GM23338 (cell line): ENCODE results near the gene TMEM132D. TPM values are rescaled to one million over a fixed set of nuclear protein-coding genes. Genes with fewer than 3 reads are reported as not detected.

Experiments
- ATAC-seq: fragments of 200-7000 bp; cut with Tn5 transposase; 3 replicates; pipeline ENCODE4 v1.9.1; 2020
- DNase-seq: peaks from one replicate; pipeline ENCODE4 v3.0.0-alpha.2; 2015; ENCODE audit warnings: low spot score
- H2AFZ ChIP-seq: fragments of 200-600 bp; sonication (generic); 2 replicates; pipeline ENCODE4 v1.8.0; 2016; ENCODE audit warnings: antibody characterized with exemption, mild to moderate bottlenecking, moderate library complexity
- H3F3A ChIP-seq: fragments of 200-600 bp; sonication (generic); replicated peaks from 2 replicates; pipeline ENCODE4 v1.8.0; 2017; ENCODE audit warnings: antibody characterized with exemption, mixed run types, low read depth
- H3K27ac ChIP-seq: fragments of 200-600 bp; sonication (generic); 2 replicates; pipeline ENCODE4 v1.6.1; 2016; ENCODE audit warnings: low read depth
- H3K27me3 ChIP-seq: fragments of 200-600 bp; sonication (generic); 2 replicates; pipeline ENCODE4 v1.8.0; 2016; ENCODE audit warnings: mild to moderate bottlenecking, mixed run types, moderate library complexity; ENCODE audit not compliant: insufficient read depth
- H3K36me3 ChIP-seq: fragments of 200-600 bp; sonication (generic); 2 replicates; pipeline ENCODE4 v1.8.0; 2016; ENCODE audit warnings: mild to moderate bottlenecking; ENCODE audit not compliant: insufficient read depth
- H3K4me1 ChIP-seq: fragments of 200-600 bp; sonication (generic); 2 replicates; pipeline ENCODE4 v1.8.0; 2016; ENCODE audit warnings: mild to moderate bottlenecking, moderate library complexity; ENCODE audit not compliant: insufficient read depth
- H3K4me2 ChIP-seq: fragments of 200-600 bp; sonication (generic); 2 replicates; pipeline ENCODE4 v1.7.1; 2017; ENCODE audit warnings: mixed run types
- H3K4me3 ChIP-seq: fragments of 200-600 bp; sonication (generic); 2 replicates; pipeline ENCODE4 v1.6.1; 2016; ENCODE audit warnings: mixed run types
- H3K79me2 ChIP-seq: fragments of 200-600 bp; sonication (generic); replicated peaks from 2 replicates; pipeline ENCODE4 v1.8.0; 2017; ENCODE audit warnings: mild to moderate bottlenecking; ENCODE audit not compliant: insufficient read depth
- H3K9me2 ChIP-seq: fragments of 200-600 bp; sonication (generic); 2 replicates; pipeline ENCODE4 v1.8.0; 2017; ENCODE audit not compliant: insufficient read depth
- H4K20me1 ChIP-seq: fragments of 200-600 bp; sonication (generic); replicated peaks from 2 replicates; pipeline ENCODE4 v1.8.0; 2017; ENCODE audit warnings: mild to moderate bottlenecking; ENCODE audit not compliant: insufficient read depth
- H3K27ac Mint-ChIP-seq: 2 replicates; pipeline ENCODE4 v1.8.0; 2020; ENCODE audit warnings: inconsistent platforms, mild to moderate bottlenecking, moderate library complexity, mixed read lengths
- H3K27me3 Mint-ChIP-seq: 3 replicates; pipeline ENCODE4 v1.8.0; 2022; ENCODE audit warnings: low read depth, mild to moderate bottlenecking, moderate library complexity, mixed read lengths, inconsistent platforms; ENCODE audit not compliant: insufficient read depth, poor library complexity
- H3K36me3 Mint-ChIP-seq: 3 replicates; pipeline ENCODE4 v1.8.0; 2021; ENCODE audit warnings: low read depth, mild to moderate bottlenecking, inconsistent platforms, moderate library complexity, mixed read lengths
- H3K4me1 Mint-ChIP-seq: 3 replicates; pipeline ENCODE4 v1.8.0; 2020; ENCODE audit warnings: mild to moderate bottlenecking, inconsistent platforms, mixed read lengths
- H3K4me3 Mint-ChIP-seq: 3 replicates; pipeline ENCODE4 v1.8.0; 2021; ENCODE audit warnings: moderate library complexity, mild to moderate bottlenecking, inconsistent platforms, mixed read lengths
- H3K9me3 Mint-ChIP-seq: 3 replicates; pipeline ENCODE4 v1.8.0; 2020; ENCODE audit warnings: moderate library complexity, mild to moderate bottlenecking, inconsistent platforms, mixed read lengths
- CREB1 ChIP-seq: fragments of 250-450 bp; sonication (Bioruptor Pico); IDR thresholded peaks from 2 replicates; pipeline ENCODE4 v1.5.0; 2020; ENCODE audit warnings: low read depth, mild to moderate bottlenecking, moderate library complexity
- EZH2 ChIP-seq: fragments of 200-600 bp; sonication (generic); IDR thresholded peaks from one replicate; pipeline ENCODE4 v1.8.0; 2017; ENCODE audit warnings: antibody characterized with exemption, mild to moderate bottlenecking, low read depth; ENCODE audit not compliant: unreplicated experiment
- JUNB ChIP-seq: IDR thresholded peaks from one replicate; pipeline ENCODE4 v1.6.1; 2016; ENCODE audit warnings: antibody characterized with exemption; ENCODE audit not compliant: unreplicated experiment
- NANOG ChIP-seq: IDR thresholded peaks from 2 replicates; pipeline ENCODE4 v1.6.1; 2016; ENCODE audit warnings: antibody characterized with exemption, borderline replicate concordance
- POLR2AphosphoS5 ChIP-seq: IDR thresholded peaks from 2 replicates; pipeline ENCODE4 v1.6.1; 2016; ENCODE audit warnings: antibody characterized with exemption, low read depth
- STAT1 ChIP-seq: IDR thresholded peaks from one replicate; pipeline ENCODE4 v1.6.1; 2016; ENCODE audit warnings: antibody characterized with exemption; ENCODE audit not compliant: unreplicated experiment
- ZNF331 ChIP-seq: fragments of 250-450 bp; sonication (Bioruptor Pico); IDR thresholded peaks from 2 replicates; pipeline ENCODE4 v1.5.0; 2020; ENCODE audit warnings: low read depth, mild to moderate bottlenecking, moderate library complexity
- polyA plus RNA-seq: library from polyadenylated mRNA; unstranded; fragments of >200 nt; fragmentation: Nextera tagmentation; extraction: Ambion mirVana; gene quantifications from 2 replicates; pipeline ENCODE4 v1.2.1, GENCODE V29; 2016
- total RNA-seq: library from RNA; depleted of rRNA; stranded (reverse); fragments of >200 nt; shearing (Covaris generic); gene quantifications from 2 replicates; pipeline ENCODE4 v1.2.3, GENCODE V29; 2014
- TF ChIP-seq, protein P1 (sequence below): IDR thresholded peaks from one replicate; pipeline ENCODE4 v1.6.1; 2018; ENCODE audit warnings: antibody characterized with exemption; ENCODE audit not compliant: unreplicated experiment
- TF ChIP-seq, protein P2 (sequence below): IDR thresholded peaks from 2 replicates; pipeline ENCODE4 v1.6.1; 2016; ENCODE audit warnings: antibody characterized with exemption
- TF ChIP-seq, protein P3 (sequence below), 2 experiments: fragments of 200-600 bp in 1 of 2; sonication (generic) in 1 of 2; conservative IDR thresholded peaks; 2 replicates each; pipeline versions ENCODE4 v1.5.1 to v1.6.1; 2016 to 2017; ENCODE audit warnings: antibody characterized with exemption in 2 of 2, low read depth in 2 of 2, mild to moderate bottlenecking in 2 of 2, moderate library complexity in 1 of 2
- TF ChIP-seq, protein P4 (sequence below): fragments of 250-450 bp; sonication (Bioruptor Pico); IDR thresholded peaks from 2 replicates; pipeline ENCODE4 v1.5.0; 2020; ENCODE audit warnings: mild to moderate bottlenecking, moderate library complexity

TMEM132D gene
- total and polyA plus RNA-seq, 2 experiments from 2014 or later = 0.44 to 5.3 TPM

DNA sequence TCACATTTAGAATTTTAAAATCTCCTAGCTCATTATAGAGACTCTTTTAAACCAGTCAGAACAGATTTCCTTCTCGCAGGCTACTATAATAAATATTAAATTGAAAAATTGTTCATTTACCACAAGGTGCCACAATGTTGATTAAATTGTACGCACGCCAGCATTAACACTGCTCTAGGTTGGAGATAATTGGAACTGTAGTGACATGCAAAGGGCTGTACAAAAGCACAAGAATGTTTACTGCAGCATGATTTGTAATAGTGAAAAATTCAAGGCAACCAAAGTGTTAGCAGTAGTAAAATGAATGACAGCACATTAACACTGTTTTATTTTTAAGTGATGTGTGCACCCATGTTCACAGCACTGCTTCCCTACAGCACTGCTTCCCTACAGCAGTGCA, 52.5 kb downstream of the TMEM132D start (continued):
- TF ChIP-seq, protein P1, sequence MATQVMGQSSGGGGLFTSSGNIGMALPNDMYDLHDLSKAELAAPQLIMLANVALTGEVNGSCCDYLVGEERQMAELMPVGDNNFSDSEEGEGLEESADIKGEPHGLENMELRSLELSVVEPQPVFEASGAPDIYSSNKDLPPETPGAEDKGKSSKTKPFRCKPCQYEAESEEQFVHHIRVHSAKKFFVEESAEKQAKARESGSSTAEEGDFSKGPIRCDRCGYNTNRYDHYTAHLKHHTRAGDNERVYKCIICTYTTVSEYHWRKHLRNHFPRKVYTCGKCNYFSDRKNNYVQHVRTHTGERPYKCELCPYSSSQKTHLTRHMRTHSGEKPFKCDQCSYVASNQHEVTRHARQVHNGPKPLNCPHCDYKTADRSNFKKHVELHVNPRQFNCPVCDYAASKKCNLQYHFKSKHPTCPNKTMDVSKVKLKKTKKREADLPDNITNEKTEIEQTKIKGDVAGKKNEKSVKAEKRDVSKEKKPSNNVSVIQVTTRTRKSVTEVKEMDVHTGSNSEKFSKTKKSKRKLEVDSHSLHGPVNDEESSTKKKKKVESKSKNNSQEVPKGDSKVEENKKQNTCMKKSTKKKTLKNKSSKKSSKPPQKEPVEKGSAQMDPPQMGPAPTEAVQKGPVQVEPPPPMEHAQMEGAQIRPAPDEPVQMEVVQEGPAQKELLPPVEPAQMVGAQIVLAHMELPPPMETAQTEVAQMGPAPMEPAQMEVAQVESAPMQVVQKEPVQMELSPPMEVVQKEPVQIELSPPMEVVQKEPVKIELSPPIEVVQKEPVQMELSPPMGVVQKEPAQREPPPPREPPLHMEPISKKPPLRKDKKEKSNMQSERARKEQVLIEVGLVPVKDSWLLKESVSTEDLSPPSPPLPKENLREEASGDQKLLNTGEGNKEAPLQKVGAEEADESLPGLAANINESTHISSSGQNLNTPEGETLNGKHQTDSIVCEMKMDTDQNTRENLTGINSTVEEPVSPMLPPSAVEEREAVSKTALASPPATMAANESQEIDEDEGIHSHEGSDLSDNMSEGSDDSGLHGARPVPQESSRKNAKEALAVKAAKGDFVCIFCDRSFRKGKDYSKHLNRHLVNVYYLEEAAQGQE = no peak
- TF ChIP-seq, protein P2, sequence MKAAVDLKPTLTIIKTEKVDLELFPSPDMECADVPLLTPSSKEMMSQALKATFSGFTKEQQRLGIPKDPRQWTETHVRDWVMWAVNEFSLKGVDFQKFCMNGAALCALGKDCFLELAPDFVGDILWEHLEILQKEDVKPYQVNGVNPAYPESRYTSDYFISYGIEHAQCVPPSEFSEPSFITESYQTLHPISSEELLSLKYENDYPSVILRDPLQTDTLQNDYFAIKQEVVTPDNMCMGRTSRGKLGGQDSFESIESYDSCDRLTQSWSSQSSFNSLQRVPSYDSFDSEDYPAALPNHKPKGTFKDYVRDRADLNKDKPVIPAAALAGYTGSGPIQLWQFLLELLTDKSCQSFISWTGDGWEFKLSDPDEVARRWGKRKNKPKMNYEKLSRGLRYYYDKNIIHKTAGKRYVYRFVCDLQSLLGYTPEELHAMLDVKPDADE = no peak
- no peak for TF ChIP-seq STAT1
- TF ChIP-seq, protein P3, sequence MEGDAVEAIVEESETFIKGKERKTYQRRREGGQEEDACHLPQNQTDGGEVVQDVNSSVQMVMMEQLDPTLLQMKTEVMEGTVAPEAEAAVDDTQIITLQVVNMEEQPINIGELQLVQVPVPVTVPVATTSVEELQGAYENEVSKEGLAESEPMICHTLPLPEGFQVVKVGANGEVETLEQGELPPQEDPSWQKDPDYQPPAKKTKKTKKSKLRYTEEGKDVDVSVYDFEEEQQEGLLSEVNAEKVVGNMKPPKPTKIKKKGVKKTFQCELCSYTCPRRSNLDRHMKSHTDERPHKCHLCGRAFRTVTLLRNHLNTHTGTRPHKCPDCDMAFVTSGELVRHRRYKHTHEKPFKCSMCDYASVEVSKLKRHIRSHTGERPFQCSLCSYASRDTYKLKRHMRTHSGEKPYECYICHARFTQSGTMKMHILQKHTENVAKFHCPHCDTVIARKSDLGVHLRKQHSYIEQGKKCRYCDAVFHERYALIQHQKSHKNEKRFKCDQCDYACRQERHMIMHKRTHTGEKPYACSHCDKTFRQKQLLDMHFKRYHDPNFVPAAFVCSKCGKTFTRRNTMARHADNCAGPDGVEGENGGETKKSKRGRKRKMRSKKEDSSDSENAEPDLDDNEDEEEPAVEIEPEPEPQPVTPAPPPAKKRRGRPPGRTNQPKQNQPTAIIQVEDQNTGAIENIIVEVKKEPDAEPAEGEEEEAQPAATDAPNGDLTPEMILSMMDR (conservative IDR thresholded peaks at IDR 0.05; ENCODE audit: low read depth in 2 of 2) = no peak

DNA sequence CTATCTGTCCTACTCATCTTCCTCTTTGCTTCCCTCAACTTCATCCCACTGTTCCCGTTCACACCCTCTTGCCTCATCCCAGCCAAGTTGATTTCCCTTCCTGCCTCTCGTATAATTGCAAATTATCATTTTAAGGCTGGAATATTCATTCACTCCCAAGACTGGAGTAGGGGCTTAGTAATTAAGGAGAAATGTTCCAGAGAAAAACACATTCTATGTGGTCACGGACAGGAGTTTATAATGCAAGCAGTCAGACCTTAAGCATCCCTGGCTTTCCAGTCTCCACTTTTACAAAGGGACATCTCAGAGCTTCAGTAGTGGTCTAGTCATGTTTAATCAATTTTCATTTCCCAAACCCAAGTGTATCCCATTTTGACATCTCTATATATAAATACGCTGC, 54.9 kb downstream of the TMEM132D start:
- Mint-ChIP-seq H3K36me3 (peaks cover 51% of the 10 kb centered on the region), H3K9me3 (peaks cover 100% of the 10 kb centered on the region), H3K27me3 (peaks cover 6% of the 10 kb centered on the region), H3K4me1 (no peaks in the 10 kb centered on the region), H3K4me3 (no peak overlapping the region), H3K27ac (no peak overlapping the region)
- Histone ChIP-seq H3K79me2 (0 out of 2 replicates have a peak, but pooled peaks cover 3% of the 10 kb centered on the region), H3K4me3 (no peak overlapping the region), H3K36me3 (no peaks in the 10 kb centered on the region), H2AFZ (no peak overlapping the region), H3K4me1 (no peaks in the 10 kb centered on the region), H4K20me1 (no peaks in the 10 kb centered on the region), H3K4me2 (no peak overlapping the region), H3F3A (no peaks in the 10 kb centered on the region), H3K9me2 (0 out of 2 replicates have a peak, but pooled peaks cover 5% of the 10 kb centered on the region), H3K27me3 (no peaks in the 10 kb centered on the region), H3K27ac (no peak overlapping the region)
- ATAC-seq = no peak
- no peak for DNase-seq
- TF ChIP-seq NANOG = no peak
- TF ChIP-seq, protein P4, sequence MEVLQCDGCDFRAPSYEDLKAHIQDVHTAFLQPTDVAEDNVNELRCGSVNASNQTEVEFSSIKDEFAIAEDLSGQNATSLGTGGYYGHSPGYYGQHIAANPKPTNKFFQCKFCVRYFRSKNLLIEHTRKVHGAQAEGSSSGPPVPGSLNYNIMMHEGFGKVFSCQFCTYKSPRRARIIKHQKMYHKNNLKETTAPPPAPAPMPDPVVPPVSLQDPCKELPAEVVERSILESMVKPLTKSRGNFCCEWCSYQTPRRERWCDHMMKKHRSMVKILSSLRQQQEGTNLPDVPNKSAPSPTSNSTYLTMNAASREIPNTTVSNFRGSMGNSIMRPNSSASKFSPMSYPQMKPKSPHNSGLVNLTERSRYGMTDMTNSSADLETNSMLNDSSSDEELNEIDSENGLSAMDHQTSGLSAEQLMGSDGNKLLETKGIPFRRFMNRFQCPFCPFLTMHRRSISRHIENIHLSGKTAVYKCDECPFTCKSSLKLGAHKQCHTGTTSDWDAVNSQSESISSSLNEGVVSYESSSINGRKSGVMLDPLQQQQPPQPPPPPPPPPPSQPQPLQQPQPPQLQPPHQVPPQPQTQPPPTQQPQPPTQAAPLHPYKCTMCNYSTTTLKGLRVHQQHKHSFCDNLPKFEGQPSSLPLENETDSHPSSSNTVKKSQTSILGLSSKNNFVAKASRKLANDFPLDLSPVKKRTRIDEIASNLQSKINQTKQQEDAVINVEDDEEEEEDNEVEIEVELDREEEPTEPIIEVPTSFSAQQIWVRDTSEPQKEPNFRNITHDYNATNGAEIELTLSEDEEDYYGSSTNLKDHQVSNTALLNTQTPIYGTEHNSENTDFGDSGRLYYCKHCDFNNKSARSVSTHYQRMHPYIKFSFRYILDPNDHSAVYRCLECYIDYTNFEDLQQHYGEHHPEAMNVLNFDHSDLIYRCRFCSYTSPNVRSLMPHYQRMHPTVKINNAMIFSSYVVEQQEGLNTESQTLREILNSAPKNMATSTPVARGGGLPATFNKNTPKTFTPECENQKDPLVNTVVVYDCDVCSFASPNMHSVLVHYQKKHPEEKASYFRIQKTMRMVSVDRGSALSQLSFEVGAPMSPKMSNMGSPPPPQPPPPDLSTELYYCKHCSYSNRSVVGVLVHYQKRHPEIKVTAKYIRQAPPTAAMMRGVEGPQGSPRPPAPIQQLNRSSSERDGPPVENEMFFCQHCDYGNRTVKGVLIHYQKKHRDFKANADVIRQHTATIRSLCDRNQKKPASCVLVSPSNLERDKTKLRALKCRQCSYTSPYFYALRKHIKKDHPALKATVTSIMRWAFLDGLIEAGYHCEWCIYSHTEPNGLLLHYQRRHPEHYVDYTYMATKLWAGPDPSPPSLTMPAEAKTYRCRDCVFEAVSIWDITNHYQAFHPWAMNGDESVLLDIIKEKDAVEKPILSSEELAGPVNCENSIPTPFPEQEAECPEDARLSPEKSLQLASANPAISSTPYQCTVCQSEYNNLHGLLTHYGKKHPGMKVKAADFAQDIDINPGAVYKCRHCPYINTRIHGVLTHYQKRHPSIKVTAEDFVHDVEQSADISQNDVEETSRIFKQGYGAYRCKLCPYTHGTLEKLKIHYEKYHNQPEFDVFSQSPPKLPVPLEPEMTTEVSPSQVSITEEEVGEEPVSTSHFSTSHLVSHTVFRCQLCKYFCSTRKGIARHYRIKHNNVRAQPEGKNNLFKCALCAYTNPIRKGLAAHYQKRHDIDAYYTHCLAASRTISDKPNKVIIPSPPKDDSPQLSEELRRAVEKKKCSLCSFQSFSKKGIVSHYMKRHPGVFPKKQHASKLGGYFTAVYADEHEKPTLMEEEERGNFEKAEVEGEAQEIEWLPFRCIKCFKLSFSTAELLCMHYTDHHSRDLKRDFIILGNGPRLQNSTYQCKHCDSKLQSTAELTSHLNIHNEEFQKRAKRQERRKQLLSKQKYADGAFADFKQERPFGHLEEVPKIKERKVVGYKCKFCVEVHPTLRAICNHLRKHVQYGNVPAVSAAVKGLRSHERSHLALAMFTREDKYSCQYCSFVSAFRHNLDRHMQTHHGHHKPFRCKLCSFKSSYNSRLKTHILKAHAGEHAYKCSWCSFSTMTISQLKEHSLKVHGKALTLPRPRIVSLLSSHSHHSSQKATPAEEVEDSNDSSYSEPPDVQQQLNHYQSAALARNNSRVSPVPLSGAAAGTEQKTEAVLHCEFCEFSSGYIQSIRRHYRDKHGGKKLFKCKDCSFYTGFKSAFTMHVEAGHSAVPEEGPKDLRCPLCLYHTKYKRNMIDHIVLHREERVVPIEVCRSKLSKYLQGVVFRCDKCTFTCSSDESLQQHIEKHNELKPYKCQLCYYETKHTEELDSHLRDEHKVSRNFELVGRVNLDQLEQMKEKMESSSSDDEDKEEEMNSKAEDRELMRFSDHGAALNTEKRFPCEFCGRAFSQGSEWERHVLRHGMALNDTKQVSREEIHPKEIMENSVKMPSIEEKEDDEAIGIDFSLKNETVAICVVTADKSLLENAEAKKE (CRISPR knock-in tag) = no peak
- TF ChIP-seq EZH2 = no peak
- TF ChIP-seq CREB1 (CRISPR knock-in tag) = no peak
- TF ChIP-seq JUNB = no peak
- TF ChIP-seq STAT1 = no peak
- TF ChIP-seq, protein P2 = no peak
- TF ChIP-seq POLR2AphosphoS5 = no peak
- TF ChIP-seq ZNF331 (CRISPR knock-in tag) = no peak
